Panc1 (cell line): ENCODE data around the gene CELSR2. TPM values are rescaled to one million over a fixed set of nuclear protein-coding genes. Genes with fewer than 3 reads are reported as not detected.

Source experiments
- ATAC-seq: fragments of 200-7000 bp; cut with Tn5 transposase; 2 replicates; pipeline ENCODE4 v1.9.1; 2020; ENCODE audit warnings: mild to moderate bottlenecking, moderate library complexity
- BruUV-seq: library from RNA; stranded (reverse); fragments of 400-500 nt; replicated peaks from 2 replicates; lab custom pipeline; 2021; lab: Mats Ljungman, UMichigan
- CTCF ChIA-PET: fragments of 300-600 bp; sonication (Branson Sonifier 250); formaldehyde crosslinking; loops from one replicate; lab custom pipeline; 2022; ENCODE audit warnings: antibody characterized with exemption; lab: Charles Lee
- POLR2A ChIA-PET: fragments of 300-600 bp; sonication (Branson Sonifier 250); formaldehyde crosslinking; loops from one replicate; lab custom pipeline; 2022; ENCODE audit warnings: antibody characterized with exemption; lab: Charles Lee
- DNase-seq: peaks from one replicate; pipeline ENCODE4 v3.0.0-alpha.2; 2010; ENCODE audit warnings: low read depth, low spot score
- H3K27ac ChIP-seq: 2 replicates; pipeline ENCODE4 v1.5.1; 2011; ENCODE audit warnings: mild to moderate bottlenecking, low read length, inconsistent platforms
- H3K27me3 ChIP-seq: fragments of 200-500 bp; sonication (Bioruptor generic); 2 replicates; pipeline ENCODE4 v1.6.0; 2014; ENCODE audit warnings: low read length, inconsistent platforms; ENCODE audit not compliant: control insufficient read depth, insufficient read depth
- H3K36me3 ChIP-seq: fragments of 200-500 bp; sonication (Bioruptor generic); 2 replicates; pipeline ENCODE4 v1.5.1; 2014; ENCODE audit warnings: inconsistent platforms, mild to moderate bottlenecking, low read length, moderate library complexity; ENCODE audit not compliant: control insufficient read depth, insufficient read depth
- H3K4me1 ChIP-seq: 2 replicates; pipeline ENCODE4 v1.5.1; 2011; ENCODE audit warnings: inconsistent platforms, mild to moderate bottlenecking, low read length, moderate library complexity; ENCODE audit not compliant: control insufficient read depth, insufficient read depth
- H3K4me3 ChIP-seq, 2 experiments: 2 replicates each; pipeline ENCODE4 v1.5.1; 2011 to 2012; ENCODE audit warnings: low read depth in 2 of 2, low read length in 2 of 2, mild to moderate bottlenecking in 2 of 2, inconsistent platforms in 1 of 2, moderate library complexity in 1 of 2
- H3K9me3 ChIP-seq: fragments of 200-500 bp; sonication (Bioruptor generic); 2 replicates; pipeline ENCODE4 v1.5.1; 2014; ENCODE audit warnings: low read depth, mild to moderate bottlenecking, inconsistent platforms, low read length, moderate library complexity; ENCODE audit not compliant: control insufficient read depth, insufficient read depth
- REST ChIP-seq, 2 experiments: IDR thresholded peaks; 2 replicates each; pipeline ENCODE4 v1.6.1; 2011 to 2012; ENCODE audit warnings: low read depth in 2 of 2, control low read depth in 1 of 2, low read length in 1 of 2, mild to moderate bottlenecking in 1 of 2, moderate library complexity in 1 of 2; ENCODE audit not compliant: insufficient read depth in 1 of 2
- TCF7L2 ChIP-seq: IDR thresholded peaks from 2 replicates; pipeline ENCODE4 v1.6.1; 2011; ENCODE audit warnings: mild to moderate bottlenecking, low read depth, low read length, inconsistent platforms
- in situ Hi-C: cut with HindIII; loops from 2 replicates; pipeline ENCODE4 v1.10.0; 2016; ENCODE audit warnings: low sequenced_read_pairs, low pct_unique_long_range_greater_than_20kb
- intact Hi-C: fragments of 100-400 bp; cut with micrococcal nuclease; formaldehyde crosslinking; loops from one replicate; pipeline ENCODE4 v1.10.0; 2022; ENCODE audit not compliant: unreplicated experiment
- total RNA-seq: library from RNA; stranded (reverse); gene quantifications from one replicate; pipeline ENCODE4 v1.2.1, GENCODE V29; 2021; ENCODE audit not compliant: unreplicated experiment
- TF ChIP-seq, protein P1 (sequence below): fragments of 450-650 bp; IDR thresholded peaks from 2 replicates; pipeline ENCODE4 v1.5.1; 2017; ENCODE audit warnings: mild to moderate bottlenecking

The CELSR2 gene
- total RNA-seq, 1 experiment from 2014 or later: 4.1 TPM

- TF ChIP-seq REST (IDR thresholded peaks at IDR 0.05; ENCODE audit: insufficient read depth in 1 of 2, low read depth in 2 of 2, low read length in 1 of 2) (no peak), TCF7L2 (no peak)
- TF ChIP-seq, protein P1, sequence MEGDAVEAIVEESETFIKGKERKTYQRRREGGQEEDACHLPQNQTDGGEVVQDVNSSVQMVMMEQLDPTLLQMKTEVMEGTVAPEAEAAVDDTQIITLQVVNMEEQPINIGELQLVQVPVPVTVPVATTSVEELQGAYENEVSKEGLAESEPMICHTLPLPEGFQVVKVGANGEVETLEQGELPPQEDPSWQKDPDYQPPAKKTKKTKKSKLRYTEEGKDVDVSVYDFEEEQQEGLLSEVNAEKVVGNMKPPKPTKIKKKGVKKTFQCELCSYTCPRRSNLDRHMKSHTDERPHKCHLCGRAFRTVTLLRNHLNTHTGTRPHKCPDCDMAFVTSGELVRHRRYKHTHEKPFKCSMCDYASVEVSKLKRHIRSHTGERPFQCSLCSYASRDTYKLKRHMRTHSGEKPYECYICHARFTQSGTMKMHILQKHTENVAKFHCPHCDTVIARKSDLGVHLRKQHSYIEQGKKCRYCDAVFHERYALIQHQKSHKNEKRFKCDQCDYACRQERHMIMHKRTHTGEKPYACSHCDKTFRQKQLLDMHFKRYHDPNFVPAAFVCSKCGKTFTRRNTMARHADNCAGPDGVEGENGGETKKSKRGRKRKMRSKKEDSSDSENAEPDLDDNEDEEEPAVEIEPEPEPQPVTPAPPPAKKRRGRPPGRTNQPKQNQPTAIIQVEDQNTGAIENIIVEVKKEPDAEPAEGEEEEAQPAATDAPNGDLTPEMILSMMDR: no peak
- Histone ChIP-seq H3K27ac (no peak overlapping the region), H3K27me3 (no peaks in the 10 kb centered on the region), H3K4me3 (no peak overlapping the region), H3K36me3 (peaks cover 6% of the 10 kb centered on the region; the same call in 1 of the 2 replicates), H3K9me3 (no peaks in the 10 kb centered on the region), H3K4me1 (no peaks in the 10 kb centered on the region; the same call in 1 of the 2 replicates)
- ATAC-seq: no peak
- ChIA-PET CTCF (interaction anchor here (0.6 to 1.4 kb wide), 3 partner anchors 24 to 198 kb away, joined by 3 to 5 read pairs (median 5); partner anchors contain the start of gene PSRC1), POLR2A (no interaction called here)
- intact Hi-C loops: no loop called here
- no TSS peak for BruUV-seq
- no peak for DNase-seq
- in situ Hi-C loops: no loop called here
Measured at GRCh38 chr1:109239047-109239408, 10.3 kb upstream of the CELSR2 start.

- POLR2A ChIA-PET: no interaction called here
- Histone ChIP-seq H3K36me3 (peaks cover 6% of the 10 kb centered on the region; the same call in 1 of the 2 replicates), H3K27me3 (no peaks in the 10 kb centered on the region), H3K4me1 (no peaks in the 10 kb centered on the region; the same call in 1 of the 2 replicates), H3K4me3 (no peak overlapping the region), H3K27ac (no peak overlapping the region), H3K9me3 (no peaks in the 10 kb centered on the region)
- CTCF ChIA-PET: interaction anchor here (0.6 to 1.4 kb wide), 3 partner anchors 23 to 198 kb away, joined by 3 to 5 read pairs (median 5); partner anchors contain the start of gene PSRC1
- intact Hi-C loops: no loop called here
- BruUV-seq: no TSS peak
- DNase-seq: no peak
- in situ Hi-C loops: no loop called here
- TF ChIP-seq, protein P1: peak; percentile 72; the same call in 1 of the 2 replicates
- no peak for TF ChIP-seq REST (IDR thresholded peaks at IDR 0.05; ENCODE audit: insufficient read depth in 1 of 2, low read depth in 2 of 2, low read length in 1 of 2)
- peak; percentile 75 for ATAC-seq
Measured at GRCh38 chr1:109239409-109240068, 9.8 kb upstream of the CELSR2 start.
